Breast epithelium (tissue), 4 donors: ENCODE data around the gene ARID1B. TPM values are rescaled to one million over a fixed set of nuclear protein-coding genes. Genes with fewer than 3 reads are reported as not detected.

Source experiments
- DNase-seq, 2 donors: peaks; one replicate each; pipeline ENCODE4 v3.0.0-alpha.2; 2019; ENCODE audit warnings: low spot score in 2 of 2
- H3K27ac ChIP-seq, 2 donors: fragments of 200-600 bp; sonication (generic) in 1 of 2; one replicate each; pipeline ENCODE4 v1.5.1; 2016 to 2019; ENCODE audit warnings: mild to moderate bottlenecking in 1 of 2
- H3K27me3 ChIP-seq, 2 donors: fragments of 200-600 bp; sonication (generic) in 1 of 2; one replicate each; pipeline versions ENCODE4 v1.5.1 to v1.6.0; 2017 to 2019; ENCODE audit warnings: control low read depth in 1 of 2, mild to moderate bottlenecking in 1 of 2
- H3K36me3 ChIP-seq: fragments of 200-600 bp; one replicate; pipeline ENCODE4 v1.5.1; 2019
- H3K4me1 ChIP-seq, 2 donors: fragments of 200-600 bp; sonication (generic); one replicate each; pipeline ENCODE4 v1.5.1; 2016 to 2019; ENCODE audit warnings: control low read depth in 1 of 2
- H3K4me3 ChIP-seq, 3 donors: fragments of 200-600 bp; sonication (generic); 1 replicate in 2 of 3; 2 replicates in 1 of 3; pipeline ENCODE4 v1.5.1; 2016 to 2019; ENCODE audit warnings: mild to moderate bottlenecking in 3 of 3, moderate library complexity in 2 of 3
- H3K9me3 ChIP-seq, 2 donors: fragments of 200-600 bp; sonication (generic) in 1 of 2; one replicate each; pipeline ENCODE4 v1.5.1; 2016 to 2019; ENCODE audit warnings: control low read depth in 1 of 2
- POLR2A ChIP-seq: fragments of 450-650 bp; IDR thresholded peaks from one replicate; pipeline ENCODE4 v1.6.1; 2016; ENCODE audit warnings: antibody characterized with exemption, mild to moderate bottlenecking, moderate library complexity
- POLR2AphosphoS5 ChIP-seq, 3 donors: sonication (generic); formaldehyde crosslinking; IDR thresholded peaks; one replicate each; pipeline ENCODE4 v1.6.1; 2017; ENCODE audit warnings: antibody characterized with exemption in 3 of 3
- intact Hi-C: fragments of 100-400 bp; cut with DNase I; formaldehyde crosslinking; loops from one replicate; pipeline ENCODE4 v1.15.1; 2023; ENCODE audit warnings: low total_unique reads
- total RNA-seq, 3 donors: library from RNA; depleted of rRNA; stranded (reverse); fragments of >200 nt; gene quantifications; one replicate each; pipeline ENCODE4 v1.1.0, GENCODE V29; 2016
- TF ChIP-seq, protein P1 (sequence below), 3 donors: fragments of 450-650 bp; IDR thresholded peaks; one replicate each; pipeline ENCODE4 v1.5.1; 2016 to 2017; ENCODE audit warnings: antibody characterized with exemption in 3 of 3, mild to moderate bottlenecking in 3 of 3, moderate library complexity in 3 of 3

ARID1B gene
- total RNA-seq, 3 donors from 2014 or later, result 99.9 to 205 (median 131) TPM

DNA sequence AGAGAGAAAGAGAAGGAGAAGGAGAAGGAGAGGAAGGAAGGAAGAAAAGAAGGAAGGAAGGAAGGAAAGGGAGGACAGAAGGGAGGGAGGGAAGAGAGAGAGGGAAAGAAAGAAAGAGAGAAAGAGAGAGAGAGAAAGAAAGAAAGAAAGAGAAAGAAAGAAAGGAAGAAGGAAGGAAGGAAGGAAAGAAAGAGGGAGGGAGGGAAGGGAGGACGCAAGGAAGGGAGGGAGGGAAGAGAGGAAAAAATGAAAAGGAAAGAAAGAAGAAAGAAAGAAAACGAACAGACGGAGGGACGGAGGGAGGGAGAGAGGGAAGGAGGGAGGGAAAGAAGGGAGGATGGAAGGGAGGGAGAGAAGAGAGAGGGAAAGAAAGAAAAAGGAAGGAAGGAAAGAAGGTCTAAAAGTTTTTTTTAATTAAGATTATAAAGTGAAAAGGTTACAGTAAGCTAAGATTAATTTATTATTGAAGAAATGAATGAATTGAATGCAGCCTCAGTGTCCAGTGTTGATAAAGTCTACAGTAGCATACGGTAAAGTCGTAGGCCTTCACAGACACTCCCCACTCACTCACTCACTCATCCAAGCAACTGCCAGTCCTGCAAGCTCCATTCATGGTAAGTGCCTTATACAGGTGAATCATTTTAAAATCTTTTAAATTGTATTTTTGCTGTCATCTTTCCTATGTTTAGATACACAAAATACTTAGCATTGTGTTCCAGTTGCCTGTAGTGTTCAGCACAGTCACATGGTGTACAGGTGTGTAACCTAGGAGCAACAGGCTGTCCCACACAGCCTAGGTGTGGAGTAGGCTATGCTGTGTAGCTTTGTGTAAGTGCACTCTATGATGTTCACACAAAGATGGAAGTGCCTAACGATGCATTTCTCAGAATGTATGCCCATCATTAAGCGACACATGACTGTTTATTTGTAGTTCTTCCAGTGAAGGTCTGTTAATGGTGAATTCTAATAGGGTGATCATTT, 20.3 kb upstream of the ARID1B start:
- H3K4me1 ChIP-seq, result no peaks in the 10 kb centered on the region
- no peak for TF ChIP-seq POLR2A
- TF ChIP-seq, protein P1, sequence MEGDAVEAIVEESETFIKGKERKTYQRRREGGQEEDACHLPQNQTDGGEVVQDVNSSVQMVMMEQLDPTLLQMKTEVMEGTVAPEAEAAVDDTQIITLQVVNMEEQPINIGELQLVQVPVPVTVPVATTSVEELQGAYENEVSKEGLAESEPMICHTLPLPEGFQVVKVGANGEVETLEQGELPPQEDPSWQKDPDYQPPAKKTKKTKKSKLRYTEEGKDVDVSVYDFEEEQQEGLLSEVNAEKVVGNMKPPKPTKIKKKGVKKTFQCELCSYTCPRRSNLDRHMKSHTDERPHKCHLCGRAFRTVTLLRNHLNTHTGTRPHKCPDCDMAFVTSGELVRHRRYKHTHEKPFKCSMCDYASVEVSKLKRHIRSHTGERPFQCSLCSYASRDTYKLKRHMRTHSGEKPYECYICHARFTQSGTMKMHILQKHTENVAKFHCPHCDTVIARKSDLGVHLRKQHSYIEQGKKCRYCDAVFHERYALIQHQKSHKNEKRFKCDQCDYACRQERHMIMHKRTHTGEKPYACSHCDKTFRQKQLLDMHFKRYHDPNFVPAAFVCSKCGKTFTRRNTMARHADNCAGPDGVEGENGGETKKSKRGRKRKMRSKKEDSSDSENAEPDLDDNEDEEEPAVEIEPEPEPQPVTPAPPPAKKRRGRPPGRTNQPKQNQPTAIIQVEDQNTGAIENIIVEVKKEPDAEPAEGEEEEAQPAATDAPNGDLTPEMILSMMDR (IDR thresholded peaks at IDR 0.05), result no peak
- no peaks in the 10 kb centered on the region for H3K27me3 ChIP-seq
- no peak overlapping the region for H3K4me3 ChIP-seq
- H3K9me3 ChIP-seq, result no peaks in the 10 kb centered on the region
- no peak for DNase-seq
- no peaks in the 10 kb centered on the region for H3K36me3 ChIP-seq
- intact Hi-C loops, result no loop called here
- H3K27ac ChIP-seq, result no peak overlapping the region

GRCh38 chr6:156757849-156758248, 19.3 kb upstream of the ARID1B start:
- no peak overlapping the region for H3K4me3 ChIP-seq
- intact Hi-C loops, result no loop called here
- H3K27me3 ChIP-seq, result no peaks in the 10 kb centered on the region
- TF ChIP-seq POLR2A (no peak), POLR2AphosphoS5 (IDR thresholded peaks at IDR 0.05) (no peak)
- TF ChIP-seq, protein P1 (IDR thresholded peaks at IDR 0.05), result no peak
- DNase-seq, result no peak
- no peak overlapping the region for H3K27ac ChIP-seq
- H3K9me3 ChIP-seq, result no peaks in the 10 kb centered on the region
- no peaks in the 10 kb centered on the region for H3K4me1 ChIP-seq
- no peaks in the 10 kb centered on the region for H3K36me3 ChIP-seq

DNA sequence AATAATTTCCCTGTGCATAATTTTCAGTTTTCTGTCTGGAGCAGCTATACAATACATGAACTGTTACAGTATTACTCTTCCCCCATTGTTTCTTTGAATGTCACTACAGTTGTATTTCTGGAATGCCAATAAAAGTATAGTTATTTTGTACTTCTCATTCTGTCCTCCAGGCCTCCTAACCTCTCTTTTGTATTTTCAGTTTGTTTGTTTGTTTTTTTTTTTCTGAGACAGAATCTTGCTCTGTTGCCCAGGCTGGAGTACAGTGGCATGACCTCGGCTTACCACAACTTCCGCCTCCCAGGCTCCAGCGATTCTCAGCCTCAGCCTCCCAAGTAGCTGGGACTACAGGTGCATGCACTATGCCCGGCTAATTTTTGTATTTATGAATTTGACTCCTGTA, 16.8 kb upstream of the ARID1B start:
- Histone ChIP-seq H3K9me3 (no peaks in the 10 kb centered on the region), H3K4me1 (no peaks in the 10 kb centered on the region), H3K27ac (no peak overlapping the region), H3K4me3 (no peak overlapping the region), H3K36me3 (no peaks in the 10 kb centered on the region), H3K27me3 (no peaks in the 10 kb centered on the region)
- intact Hi-C loops, result no loop called here
- no peak for DNase-seq
- TF ChIP-seq POLR2AphosphoS5 (IDR thresholded peaks at IDR 0.05), result no peak
- TF ChIP-seq POLR2A, result no peak
- TF ChIP-seq, protein P1 (IDR thresholded peaks at IDR 0.05), result no peak

DNA sequence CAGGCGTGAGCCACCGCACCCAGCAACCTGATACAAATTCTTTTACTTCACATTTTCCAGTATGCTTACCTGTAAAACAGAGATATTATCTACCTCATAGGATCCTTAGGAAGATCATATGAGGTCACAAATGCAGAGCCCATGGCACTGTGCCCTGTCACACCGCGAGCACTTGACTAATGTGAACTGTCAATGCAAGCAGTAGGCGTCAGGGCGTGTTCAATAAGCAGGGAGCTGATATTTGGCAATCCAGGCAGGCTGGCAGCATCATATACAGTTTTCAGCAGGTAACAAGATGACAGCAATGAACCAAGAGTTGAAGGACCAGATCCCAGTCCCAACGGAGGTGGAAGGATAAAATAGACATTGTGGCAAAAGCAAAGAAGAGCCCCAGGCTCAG, 14.6 kb upstream of the ARID1B start:
- Histone ChIP-seq H3K4me3 (no peak overlapping the region), H3K9me3 (no peaks in the 10 kb centered on the region), H3K27ac (no peak overlapping the region), H3K27me3 (no peaks in the 10 kb centered on the region), H3K4me1 (no peaks in the 10 kb centered on the region), H3K36me3 (no peaks in the 10 kb centered on the region)
- TF ChIP-seq, protein P1 (IDR thresholded peaks at IDR 0.05), result no peak
- TF ChIP-seq POLR2AphosphoS5 (IDR thresholded peaks at IDR 0.05) (no peak), POLR2A (no peak)
- intact Hi-C loops, result no loop called here
- no peak for DNase-seq

- Histone ChIP-seq H3K27me3 (no peaks in the 10 kb centered on the region), H3K9me3 (no peaks in the 10 kb centered on the region), H3K4me1 (no peaks in the 10 kb centered on the region), H3K36me3 (no peaks in the 10 kb centered on the region), H3K27ac (no peak overlapping the region), H3K4me3 (no peak overlapping the region)
- intact Hi-C loops, result no loop called here
- TF ChIP-seq POLR2A (no peak), POLR2AphosphoS5 (IDR thresholded peaks at IDR 0.05) (no peak)
- TF ChIP-seq, protein P1 (IDR thresholded peaks at IDR 0.05), result no peak
- no peak for DNase-seq
Measured at GRCh38 chr6:156765117-156765516, 12.1 kb upstream of the ARID1B start.
